HEK293T (cell line): ENCODE results near the gene USE1.

Experiments used
- CTCF ChIA-PET: fragments of 350-600 bp; formaldehyde crosslinking; extraction: SDS; loops from one replicate; lab custom pipeline; 2021; ENCODE audit warnings: antibody characterized with exemption, inconsistent platforms; lab: Yijun Ruan, JAX
- POLR2A ChIA-PET: fragments of 350-600 bp; formaldehyde crosslinking; extraction: SDS; loops from one replicate; lab custom pipeline; 2020; ENCODE audit warnings: antibody characterized with exemption, inconsistent platforms; lab: Yijun Ruan, JAX
- DNase-seq: peaks from one replicate; pipeline ENCODE4 v3.0.0; 2012; ENCODE audit warnings: mixed read lengths; ENCODE audit errors: extremely low spot score
- ARNT ChIP-seq: fragments of 450-650 bp; IDR thresholded peaks from 2 replicates; pipeline ENCODE4 v1.6.1; 2017; ENCODE audit warnings: mild to moderate bottlenecking
- CTBP1 ChIP-seq: fragments of 450-650 bp; IDR thresholded peaks from 2 replicates; pipeline ENCODE4 v1.6.1; 2016; ENCODE audit warnings: borderline replicate concordance
- ELF4 ChIP-seq: fragments of 450-650 bp; IDR thresholded peaks from 2 replicates; pipeline ENCODE4 v1.6.1; 2017; ENCODE audit warnings: antibody characterized with exemption
- FOXA1 ChIP-seq: fragments of 450-650 bp; IDR thresholded peaks from 2 replicates; pipeline ENCODE4 v1.6.1; 2016; ENCODE audit warnings: mild to moderate bottlenecking
- FOXM1 ChIP-seq: fragments of 450-650 bp; IDR thresholded peaks from 2 replicates; pipeline ENCODE4 v1.6.1; 2017; ENCODE audit warnings: mild to moderate bottlenecking, borderline replicate concordance
- L3MBTL2 ChIP-seq: fragments of 450-650 bp; conservative IDR thresholded peaks from 2 replicates; pipeline ENCODE4 v1.6.1; 2016; ENCODE audit warnings: mild to moderate bottlenecking
- LEF1 ChIP-seq: fragments of 450-650 bp; IDR thresholded peaks from 2 replicates; pipeline ENCODE4 v1.6.1; 2017; ENCODE audit warnings: mild to moderate bottlenecking, borderline replicate concordance
- NFRKB ChIP-seq: fragments of 450-650 bp; IDR thresholded peaks from 2 replicates; pipeline ENCODE4 v1.6.1; 2016; ENCODE audit warnings: mild to moderate bottlenecking, moderate library complexity
- PKNOX1 ChIP-seq: fragments of 450-650 bp; IDR thresholded peaks from 2 replicates; pipeline ENCODE4 v1.6.1; 2016
- SUZ12 ChIP-seq: fragments of 450-650 bp; IDR thresholded peaks from 2 replicates; pipeline ENCODE4 v1.6.1; 2016; ENCODE audit warnings: mild to moderate bottlenecking
- ZNF384 ChIP-seq: fragments of 450-650 bp; IDR thresholded peaks from 2 replicates; pipeline ENCODE4 v1.6.1; 2016

USE1 gene

GRCh38 chr19:17268754-17269153, 53.6 kb downstream of the USE1 start:
- ChIA-PET CTCF (no interaction called here), POLR2A (no interaction called here)
- DNase-seq: no peak
- TF ChIP-seq NFRKB: no peak
- no peak for TF ChIP-seq ZNF384
- TF ChIP-seq FOXA1: no peak
- TF ChIP-seq ELF4: no peak
- no peak for TF ChIP-seq PKNOX1
- TF ChIP-seq SUZ12: no peak
- no peak for TF ChIP-seq L3MBTL2
- no peak for TF ChIP-seq ARNT
- TF ChIP-seq CTBP1: no peak
- TF ChIP-seq LEF1: no peak
- TF ChIP-seq FOXM1: no peak
